ENCODE measurements around the gene TM6SF1.

- TF ChIP-seq, protein P1, sequence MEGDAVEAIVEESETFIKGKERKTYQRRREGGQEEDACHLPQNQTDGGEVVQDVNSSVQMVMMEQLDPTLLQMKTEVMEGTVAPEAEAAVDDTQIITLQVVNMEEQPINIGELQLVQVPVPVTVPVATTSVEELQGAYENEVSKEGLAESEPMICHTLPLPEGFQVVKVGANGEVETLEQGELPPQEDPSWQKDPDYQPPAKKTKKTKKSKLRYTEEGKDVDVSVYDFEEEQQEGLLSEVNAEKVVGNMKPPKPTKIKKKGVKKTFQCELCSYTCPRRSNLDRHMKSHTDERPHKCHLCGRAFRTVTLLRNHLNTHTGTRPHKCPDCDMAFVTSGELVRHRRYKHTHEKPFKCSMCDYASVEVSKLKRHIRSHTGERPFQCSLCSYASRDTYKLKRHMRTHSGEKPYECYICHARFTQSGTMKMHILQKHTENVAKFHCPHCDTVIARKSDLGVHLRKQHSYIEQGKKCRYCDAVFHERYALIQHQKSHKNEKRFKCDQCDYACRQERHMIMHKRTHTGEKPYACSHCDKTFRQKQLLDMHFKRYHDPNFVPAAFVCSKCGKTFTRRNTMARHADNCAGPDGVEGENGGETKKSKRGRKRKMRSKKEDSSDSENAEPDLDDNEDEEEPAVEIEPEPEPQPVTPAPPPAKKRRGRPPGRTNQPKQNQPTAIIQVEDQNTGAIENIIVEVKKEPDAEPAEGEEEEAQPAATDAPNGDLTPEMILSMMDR (IDR thresholded peaks at IDR 0.05) = no peak
- TF ChIP-seq POLR2A (IDR thresholded peaks at IDR 0.05) = no peak
These were observed 1.1 kb downstream of the TM6SF1 start for GRCh38 chr15:83108266-83109219.
